SK-N-SH treated with all-trans-retinoic acid at 6 μM for 48 hours (cell line): Measurements from ENCODE around the gene GRK7.

Experiments
- ATAC-seq: fragments of 200-7000 bp; cut with Tn5 transposase; 3 replicates; pipeline ENCODE4 v1.9.1; 2020; ENCODE audit warnings: mild to moderate bottlenecking, moderate library complexity
- BACH2 ChIP-seq: fragments of 250-450 bp; sonication (Bioruptor Pico); IDR thresholded peaks from 2 replicates; pipeline ENCODE4 v1.9.0; 2021; ENCODE audit warnings: mild to moderate bottlenecking, borderline replicate concordance
- ESRRG ChIP-seq: fragments of 250-450 bp; sonication (Bioruptor Pico); IDR thresholded peaks from 2 replicates; pipeline ENCODE4 v1.6.1; 2021; ENCODE audit warnings: mild to moderate bottlenecking
- GLIS3 ChIP-seq: fragments of 250-450 bp; sonication (Bioruptor Pico); IDR thresholded peaks from 2 replicates; pipeline ENCODE4 v1.5.0; 2020; ENCODE audit warnings: mild to moderate bottlenecking, moderate library complexity
- ISL1 ChIP-seq: fragments of 250-450 bp; sonication (Bioruptor Pico); IDR thresholded peaks from 2 replicates; pipeline ENCODE4 v2.1.2; 2022; ENCODE audit warnings: mild to moderate bottlenecking, moderate library complexity
- OSR1 ChIP-seq: fragments of 250-450 bp; sonication (Bioruptor Pico); IDR thresholded peaks from 2 replicates; pipeline ENCODE4 v1.8.0; 2022; ENCODE audit warnings: moderate library complexity, mild to moderate bottlenecking, inconsistent platforms
- PATZ1 ChIP-seq: fragments of 250-450 bp; sonication (Bioruptor Pico); IDR thresholded peaks from 2 replicates; pipeline ENCODE4 v1.8.0; 2020; ENCODE audit warnings: mild to moderate bottlenecking, moderate library complexity, borderline replicate concordance
- PPARA ChIP-seq: fragments of 250-450 bp; sonication (Bioruptor Pico); IDR thresholded peaks from 2 replicates; pipeline ENCODE4 v1.5.0; 2020; ENCODE audit warnings: mild to moderate bottlenecking, borderline replicate concordance
- RARB ChIP-seq: fragments of 250-450 bp; sonication (Bioruptor Pico); IDR thresholded peaks from 2 replicates; pipeline ENCODE4 v1.8.0; 2021; ENCODE audit warnings: mild to moderate bottlenecking, moderate library complexity
- SNAI2 ChIP-seq: fragments of 250-450 bp; sonication (Bioruptor Pico); IDR thresholded peaks from 2 replicates; pipeline ENCODE4 v1.5.0; 2020; ENCODE audit warnings: mild to moderate bottlenecking, moderate library complexity
- TCF4 ChIP-seq: fragments of 250-450 bp; sonication (Bioruptor Pico); IDR thresholded peaks from 2 replicates; pipeline ENCODE4 v1.8.0; 2021; ENCODE audit warnings: mild to moderate bottlenecking, moderate library complexity, borderline replicate concordance
- TOX ChIP-seq: fragments of 250-450 bp; sonication (Bioruptor Pico); IDR thresholded peaks from 2 replicates; pipeline ENCODE4 v1.8.0; 2021; ENCODE audit warnings: mild to moderate bottlenecking, moderate library complexity, borderline replicate concordance
- ZC3H10 ChIP-seq: fragments of 250-450 bp; sonication (Bioruptor Pico); IDR thresholded peaks from 2 replicates; pipeline ENCODE4 v1.5.1; 2021; ENCODE audit warnings: mild to moderate bottlenecking, moderate library complexity
- ZFP3 ChIP-seq: fragments of 250-450 bp; sonication (Bioruptor Pico); IDR thresholded peaks from 2 replicates; pipeline ENCODE4 v1.5.0; 2020; ENCODE audit warnings: mild to moderate bottlenecking, moderate library complexity
- ZNF565 ChIP-seq: fragments of 450-650 bp; formaldehyde crosslinking; conservative IDR thresholded peaks from 2 replicates; pipeline ENCODE4 v1.5.0; 2020; ENCODE audit warnings: low read depth, mild to moderate bottlenecking, moderate library complexity
- ZNF70 ChIP-seq: fragments of 450-650 bp; formaldehyde crosslinking; IDR thresholded peaks from 2 replicates; pipeline ENCODE4 v1.5.0; 2020; ENCODE audit warnings: mild to moderate bottlenecking, moderate library complexity
- ZNF8 ChIP-seq: fragments of 450-650 bp; formaldehyde crosslinking; IDR thresholded peaks from 2 replicates; pipeline ENCODE4 v1.5.0; 2020; ENCODE audit warnings: mild to moderate bottlenecking, moderate library complexity
- TF ChIP-seq, protein P1 (sequence below): fragments of 250-450 bp; sonication (Bioruptor Pico); IDR thresholded peaks from 2 replicates; pipeline ENCODE4 v1.5.1; 2020; ENCODE audit warnings: low read depth, mild to moderate bottlenecking, moderate library complexity
- TF ChIP-seq, protein P2 (sequence below): fragments of 250-450 bp; sonication (Bioruptor Pico); IDR thresholded peaks from 2 replicates; pipeline ENCODE4 v1.8.0; 2021; ENCODE audit warnings: low read depth, mild to moderate bottlenecking, moderate library complexity, borderline replicate concordance
- TF ChIP-seq, protein P3 (sequence below): fragments of 250-450 bp; sonication (Bioruptor Pico); IDR thresholded peaks from 2 replicates; pipeline ENCODE4 v1.5.1; 2021; ENCODE audit warnings: mild to moderate bottlenecking, moderate library complexity
- TF ChIP-seq, protein P4 (sequence below): fragments of 250-450 bp; sonication (Bioruptor Pico); IDR thresholded peaks from 2 replicates; pipeline ENCODE4 v1.5.0; 2020; ENCODE audit warnings: mild to moderate bottlenecking, moderate library complexity

Gene GRK7

DNA sequence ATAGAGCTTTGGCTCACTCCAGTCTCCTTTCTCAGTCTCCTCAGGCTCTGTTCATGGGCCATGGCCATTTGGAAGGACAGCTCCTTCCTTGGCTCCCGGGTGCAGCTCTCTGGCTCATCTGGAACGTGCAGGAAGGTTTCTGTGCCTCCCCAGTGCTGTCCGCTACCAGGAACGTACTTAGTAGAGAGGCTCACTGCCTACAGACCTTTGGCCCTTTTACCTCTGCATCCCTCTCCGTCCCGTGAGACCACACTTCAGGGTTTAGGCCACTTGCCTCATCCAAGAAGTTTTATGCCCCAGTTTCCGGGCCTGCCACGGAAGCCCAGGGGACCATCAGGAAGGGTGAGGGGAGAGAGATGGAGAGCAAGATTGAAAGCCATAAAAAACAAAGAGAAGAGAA lies 20.9 kb downstream of the GRK7 start:
- no peak for TF ChIP-seq PATZ1 (CRISPR knock-in tag)
- TF ChIP-seq ESRRG (CRISPR knock-in tag), result no peak
- TF ChIP-seq, protein P1, sequence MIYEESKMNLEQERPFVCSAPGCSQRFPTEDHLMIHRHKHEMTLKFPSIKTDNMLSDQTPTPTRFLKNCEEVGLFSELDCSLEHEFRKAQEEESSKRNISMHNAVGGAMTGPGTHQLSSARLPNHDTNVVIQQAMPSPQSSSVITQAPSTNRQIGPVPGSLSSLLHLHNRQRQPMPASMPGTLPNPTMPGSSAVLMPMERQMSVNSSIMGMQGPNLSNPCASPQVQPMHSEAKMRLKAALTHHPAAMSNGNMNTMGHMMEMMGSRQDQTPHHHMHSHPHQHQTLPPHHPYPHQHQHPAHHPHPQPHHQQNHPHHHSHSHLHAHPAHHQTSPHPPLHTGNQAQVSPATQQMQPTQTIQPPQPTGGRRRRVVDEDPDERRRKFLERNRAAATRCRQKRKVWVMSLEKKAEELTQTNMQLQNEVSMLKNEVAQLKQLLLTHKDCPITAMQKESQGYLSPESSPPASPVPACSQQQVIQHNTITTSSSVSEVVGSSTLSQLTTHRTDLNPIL (CRISPR knock-in tag), result no peak
- no peak for TF ChIP-seq ZNF565 (CRISPR knock-in tag)
- no peak for TF ChIP-seq ZNF8 (CRISPR knock-in tag)
- TF ChIP-seq BACH2 (CRISPR knock-in tag), result no peak
- TF ChIP-seq GLIS3, result no peak
- TF ChIP-seq RARB (CRISPR knock-in tag), result no peak
- TF ChIP-seq TCF4 (CRISPR knock-in tag), result no peak
- TF ChIP-seq SNAI2 (CRISPR knock-in tag), result no peak
- TF ChIP-seq, protein P2, sequence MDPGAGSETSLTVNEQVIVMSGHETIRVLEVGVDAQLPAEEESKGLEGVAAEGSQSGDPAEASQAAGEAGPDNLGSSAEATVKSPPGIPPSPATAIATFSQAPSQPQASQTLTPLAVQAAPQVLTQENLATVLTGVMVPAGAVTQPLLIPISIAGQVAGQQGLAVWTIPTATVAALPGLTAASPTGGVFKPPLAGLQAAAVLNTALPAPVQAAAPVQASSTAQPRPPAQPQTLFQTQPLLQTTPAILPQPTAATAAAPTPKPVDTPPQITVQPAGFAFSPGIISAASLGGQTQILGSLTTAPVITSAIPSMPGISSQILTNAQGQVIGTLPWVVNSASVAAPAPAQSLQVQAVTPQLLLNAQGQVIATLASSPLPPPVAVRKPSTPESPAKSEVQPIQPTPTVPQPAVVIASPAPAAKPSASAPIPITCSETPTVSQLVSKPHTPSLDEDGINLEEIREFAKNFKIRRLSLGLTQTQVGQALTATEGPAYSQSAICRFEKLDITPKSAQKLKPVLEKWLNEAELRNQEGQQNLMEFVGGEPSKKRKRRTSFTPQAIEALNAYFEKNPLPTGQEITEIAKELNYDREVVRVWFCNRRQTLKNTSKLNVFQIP (CRISPR knock-in tag), result no peak
- TF ChIP-seq, protein P3, sequence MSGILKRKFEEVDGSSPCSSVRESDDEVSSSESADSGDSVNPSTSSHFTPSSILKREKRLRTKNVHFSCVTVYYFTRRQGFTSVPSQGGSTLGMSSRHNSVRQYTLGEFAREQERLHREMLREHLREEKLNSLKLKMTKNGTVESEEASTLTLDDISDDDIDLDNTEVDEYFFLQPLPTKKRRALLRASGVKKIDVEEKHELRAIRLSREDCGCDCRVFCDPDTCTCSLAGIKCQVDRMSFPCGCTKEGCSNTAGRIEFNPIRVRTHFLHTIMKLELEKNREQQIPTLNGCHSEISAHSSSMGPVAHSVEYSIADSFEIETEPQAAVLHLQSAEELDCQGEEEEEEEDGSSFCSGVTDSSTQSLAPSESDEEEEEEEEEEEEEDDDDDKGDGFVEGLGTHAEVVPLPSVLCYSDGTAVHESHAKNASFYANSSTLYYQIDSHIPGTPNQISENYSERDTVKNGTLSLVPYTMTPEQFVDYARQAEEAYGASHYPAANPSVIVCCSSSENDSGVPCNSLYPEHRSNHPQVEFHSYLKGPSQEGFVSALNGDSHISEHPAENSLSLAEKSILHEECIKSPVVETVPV (CRISPR knock-in tag), result no peak
- TF ChIP-seq ISL1, result no peak
- no peak for TF ChIP-seq PPARA (CRISPR knock-in tag)
- no peak for TF ChIP-seq ZC3H10 (CRISPR knock-in tag)
- no peak for ATAC-seq

DNA sequence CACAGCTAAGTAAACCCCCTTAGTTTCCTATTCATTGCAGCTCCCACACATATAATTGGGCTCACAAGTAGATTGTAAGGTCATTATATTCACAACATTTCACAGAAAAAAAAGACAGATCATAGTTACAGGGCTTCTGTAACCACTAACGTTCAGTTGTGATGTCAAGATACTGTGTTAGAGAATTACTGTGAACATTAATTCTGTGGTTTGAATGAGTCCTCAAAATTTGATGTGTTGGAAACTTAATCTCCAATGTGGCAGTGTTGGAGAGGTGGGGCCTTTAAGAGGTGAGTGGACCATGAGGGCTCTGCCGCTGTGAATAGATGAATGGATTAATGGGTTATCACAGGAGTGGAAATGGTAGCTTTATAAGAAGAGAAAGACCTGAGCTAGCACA lies 21.3 kb downstream of the GRK7 start:
- no peak for ATAC-seq
- TF ChIP-seq TOX (CRISPR knock-in tag) (no peak), ZNF70 (CRISPR knock-in tag) (no peak), ESRRG (CRISPR knock-in tag) (no peak), ZFP3 (CRISPR knock-in tag) (no peak), ISL1 (no peak), TCF4 (CRISPR knock-in tag) (no peak), ZNF8 (CRISPR knock-in tag) (no peak), OSR1 (no peak), RARB (CRISPR knock-in tag) (no peak)
- TF ChIP-seq, protein P3 (CRISPR knock-in tag), result no peak
- TF ChIP-seq, protein P4, sequence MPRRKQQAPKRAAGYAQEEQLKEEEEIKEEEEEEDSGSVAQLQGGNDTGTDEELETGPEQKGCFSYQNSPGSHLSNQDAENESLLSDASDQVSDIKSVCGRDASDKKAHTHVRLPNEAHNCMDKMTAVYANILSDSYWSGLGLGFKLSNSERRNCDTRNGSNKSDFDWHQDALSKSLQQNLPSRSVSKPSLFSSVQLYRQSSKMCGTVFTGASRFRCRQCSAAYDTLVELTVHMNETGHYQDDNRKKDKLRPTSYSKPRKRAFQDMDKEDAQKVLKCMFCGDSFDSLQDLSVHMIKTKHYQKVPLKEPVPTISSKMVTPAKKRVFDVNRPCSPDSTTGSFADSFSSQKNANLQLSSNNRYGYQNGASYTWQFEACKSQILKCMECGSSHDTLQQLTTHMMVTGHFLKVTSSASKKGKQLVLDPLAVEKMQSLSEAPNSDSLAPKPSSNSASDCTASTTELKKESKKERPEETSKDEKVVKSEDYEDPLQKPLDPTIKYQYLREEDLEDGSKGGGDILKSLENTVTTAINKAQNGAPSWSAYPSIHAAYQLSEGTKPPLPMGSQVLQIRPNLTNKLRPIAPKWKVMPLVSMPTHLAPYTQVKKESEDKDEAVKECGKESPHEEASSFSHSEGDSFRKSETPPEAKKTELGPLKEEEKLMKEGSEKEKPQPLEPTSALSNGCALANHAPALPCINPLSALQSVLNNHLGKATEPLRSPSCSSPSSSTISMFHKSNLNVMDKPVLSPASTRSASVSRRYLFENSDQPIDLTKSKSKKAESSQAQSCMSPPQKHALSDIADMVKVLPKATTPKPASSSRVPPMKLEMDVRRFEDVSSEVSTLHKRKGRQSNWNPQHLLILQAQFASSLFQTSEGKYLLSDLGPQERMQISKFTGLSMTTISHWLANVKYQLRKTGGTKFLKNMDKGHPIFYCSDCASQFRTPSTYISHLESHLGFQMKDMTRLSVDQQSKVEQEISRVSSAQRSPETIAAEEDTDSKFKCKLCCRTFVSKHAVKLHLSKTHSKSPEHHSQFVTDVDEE (CRISPR knock-in tag), result no peak
- TF ChIP-seq, protein P2 (CRISPR knock-in tag), result no peak
- TF ChIP-seq, protein P1 (CRISPR knock-in tag), result no peak
